Erythroblast (primary cell): ENCODE results near the gene LRIG1.

ENCODE experiments used
- GATA1 ChIP-seq: IDR thresholded peaks from 2 replicates; pipeline ENCODE4 v1.6.1; 2011; ENCODE audit warnings: low read depth, mild to moderate bottlenecking, control low read depth, low read length, moderate library complexity
- POLR2A ChIP-seq: IDR thresholded peaks from 2 replicates; pipeline ENCODE4 v1.6.1; 2011; ENCODE audit warnings: mild to moderate bottlenecking, low read length

GRCh38 chr3:66472313-66473134 lies 28.3 kb downstream of the LRIG1 start:
- TF ChIP-seq POLR2A (no peak), GATA1 (no peak)
